Stimulated activated CD4-positive, alpha-beta T cell treated with anti-CD3 and anti-CD28 coated beads, Interleukin-15, amount 100 ng/mL, for 24 hours (primary cell): ENCODE measurements around the gene JAML.
A peak's percentile ranks its signal among the peaks of the same experiment; 100 is the strongest.
"Not testable (repeated sequence)": the region's sequence is repeated elsewhere in the genome, so short reads cannot be mapped to it uniquely, and the experiment has no call there.

Source experiments
- DNase-seq: peaks from one replicate; pipeline ENCODE4 v3.0.0-alpha.2; 2020

Gene JAML

DNA sequence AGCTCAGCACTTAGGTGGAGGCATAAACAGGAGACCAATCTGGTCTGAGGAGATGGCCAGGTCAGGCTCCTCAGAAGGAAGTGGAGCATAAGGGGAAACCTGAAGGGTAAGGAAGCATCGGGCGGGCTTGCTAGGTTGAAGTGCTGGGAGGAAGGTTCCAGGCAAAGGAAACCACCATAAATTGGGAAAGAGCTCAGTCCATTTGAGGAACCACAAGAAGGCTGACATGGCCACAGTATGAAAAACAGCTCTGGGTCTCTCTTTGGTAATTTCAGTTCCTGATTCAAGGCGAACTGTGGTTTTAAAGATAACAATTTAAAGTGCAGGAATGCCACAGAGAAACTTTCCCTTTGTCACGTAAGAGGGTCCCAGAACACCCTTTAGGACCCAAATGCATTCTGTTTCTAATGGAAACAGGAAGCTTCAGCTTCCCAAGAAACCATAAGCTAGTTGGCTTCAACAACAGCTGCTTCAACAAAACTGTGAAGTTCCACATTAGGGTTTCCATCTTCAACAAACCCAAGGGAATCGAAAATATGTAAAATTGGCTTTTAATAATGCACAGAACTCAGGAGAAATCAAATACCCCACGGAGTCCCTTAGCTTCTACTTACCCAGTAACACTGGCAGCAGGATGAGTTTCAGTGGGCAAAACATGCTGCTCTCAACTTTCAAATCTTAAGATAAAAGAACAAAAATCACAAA lies 10.4 kb downstream of the JAML start:
- DNase-seq, result no peak

GRCh38 chr11:118213781-118214180 lies 11.0 kb downstream of the JAML start:
- no peak for DNase-seq

DNA sequence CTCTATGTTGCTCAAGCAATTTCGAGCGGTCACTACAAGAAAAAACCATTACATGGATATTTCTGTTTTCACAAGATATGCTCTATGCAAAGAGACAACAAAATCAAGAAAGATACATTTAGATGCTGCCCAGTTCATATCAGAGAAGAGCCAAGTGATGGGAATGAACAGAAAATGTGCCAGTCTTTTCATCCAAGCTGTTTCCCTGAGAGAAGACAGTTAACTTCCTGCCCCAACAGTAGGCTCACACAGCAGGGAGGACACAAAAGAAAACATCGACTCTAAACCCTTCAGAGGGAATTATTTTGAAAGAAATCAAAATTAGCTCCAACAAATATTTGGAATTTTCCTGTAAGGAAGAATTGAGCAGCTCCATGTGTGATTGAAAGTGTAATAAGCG lies 11.6 kb downstream of the JAML start:
- DNase-seq, result no peak

DNA sequence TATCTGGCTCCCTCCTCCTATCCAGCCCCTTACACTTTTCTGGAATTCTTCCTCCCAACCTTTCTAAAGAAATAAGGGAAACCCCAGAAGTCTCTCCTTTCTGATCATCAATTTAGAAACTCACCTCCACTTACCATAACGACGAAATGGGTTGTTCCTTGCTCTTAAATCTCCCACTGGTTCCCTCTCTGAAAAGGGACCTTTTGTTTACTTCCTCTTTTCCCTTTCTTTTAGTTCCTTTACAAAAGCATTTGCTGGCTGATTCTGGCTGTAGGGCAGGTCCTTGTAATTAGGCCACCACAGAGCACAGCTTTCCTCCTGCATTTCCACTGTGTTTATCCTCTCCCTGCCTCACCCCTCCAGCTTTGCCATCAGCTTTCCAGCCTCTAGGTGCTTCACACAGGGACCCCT lies 12.0 kb downstream of the JAML start:
- DNase-seq, result no peak

GRCh38 chr11:118212131-118212725 lies 12.6 kb downstream of the JAML start:
- no peak for DNase-seq

DNA sequence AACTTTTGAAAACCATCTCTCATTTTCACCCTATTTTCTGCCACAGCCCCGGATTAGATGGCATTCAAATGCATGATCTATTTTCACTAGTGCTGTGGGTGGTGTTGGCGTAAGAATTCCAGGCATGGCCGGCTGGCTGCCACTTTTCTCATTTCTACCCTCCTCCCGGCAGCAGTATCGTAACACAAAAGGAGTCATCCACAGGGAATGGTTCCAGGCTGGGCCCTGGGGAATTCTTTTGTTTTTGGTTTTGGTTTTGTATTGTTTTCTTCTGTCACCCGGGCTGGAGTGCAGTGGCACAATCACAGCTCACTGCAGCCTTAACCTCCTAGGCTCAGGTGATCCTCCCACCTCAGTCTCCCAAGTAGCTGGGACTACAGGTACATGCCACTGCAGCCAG lies 13.8 kb downstream of the JAML start:
- no peak for DNase-seq

DNA sequence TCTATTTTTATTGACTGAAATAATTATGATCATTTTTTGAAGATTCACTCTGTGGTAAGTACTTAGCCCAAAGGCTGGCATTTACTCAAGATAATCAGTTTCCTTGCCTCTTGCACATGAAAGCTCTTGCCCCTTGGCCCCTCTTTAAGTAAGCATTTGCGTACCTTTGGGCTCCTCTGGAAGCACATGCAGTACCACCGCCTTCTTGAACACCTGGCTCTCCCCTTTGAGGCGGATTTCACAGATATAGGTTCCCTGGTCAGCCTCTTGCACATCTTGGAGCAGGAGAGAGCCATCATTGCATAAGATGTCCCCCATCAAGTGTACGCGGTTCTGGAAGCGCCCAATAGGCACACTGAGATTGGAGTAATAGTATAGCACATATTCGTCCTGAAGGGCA lies 14.5 kb downstream of the JAML start:
- DNase-seq, result no peak

- no peak for DNase-seq
Observed at GRCh38 chr11:118209033-118209432, 15.8 kb downstream of the JAML start.

GRCh38 chr11:118207079-118207478 lies 17.7 kb downstream of the JAML start:
- DNase-seq, result no peak

GRCh38 chr11:118206391-118207031 lies 18.3 kb downstream of the JAML start:
- DNase-seq, result no peak

DNA sequence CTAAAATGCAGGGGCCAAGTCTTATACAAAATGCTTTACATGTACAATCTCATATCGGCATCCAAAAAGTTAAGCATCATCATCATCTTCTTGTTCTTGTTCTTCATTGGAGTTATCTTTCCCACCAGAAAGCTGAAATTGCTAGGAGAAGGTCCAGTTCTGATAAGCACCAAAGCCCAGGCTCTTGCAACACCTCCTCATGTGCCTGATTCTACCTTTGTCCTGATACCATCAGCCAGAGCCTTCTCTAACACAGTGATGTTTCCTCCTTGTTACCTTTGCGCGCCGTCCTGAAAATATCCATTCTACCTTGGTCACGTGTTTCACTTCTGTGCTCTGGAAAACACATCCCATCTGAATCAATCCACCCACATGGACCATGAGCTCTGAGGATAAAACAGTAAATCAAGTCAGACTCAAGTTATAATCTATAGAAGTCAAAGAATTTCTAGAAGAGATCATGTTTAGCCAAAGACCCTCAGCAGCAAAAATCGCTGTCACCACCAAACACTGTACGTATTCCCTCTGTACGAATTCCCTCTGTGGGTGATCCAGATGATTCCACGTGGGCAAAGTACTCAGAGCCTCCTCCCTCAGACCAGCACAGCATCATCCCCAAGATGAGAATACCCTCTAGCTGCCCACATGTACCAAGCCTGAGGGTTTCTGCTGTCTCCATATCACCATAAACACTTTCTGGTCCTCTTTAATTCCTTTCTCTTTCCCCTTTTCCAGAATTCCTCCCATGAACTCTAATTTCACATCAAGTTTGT lies 19.0 kb downstream of the JAML start:
- no peak for DNase-seq

DNA sequence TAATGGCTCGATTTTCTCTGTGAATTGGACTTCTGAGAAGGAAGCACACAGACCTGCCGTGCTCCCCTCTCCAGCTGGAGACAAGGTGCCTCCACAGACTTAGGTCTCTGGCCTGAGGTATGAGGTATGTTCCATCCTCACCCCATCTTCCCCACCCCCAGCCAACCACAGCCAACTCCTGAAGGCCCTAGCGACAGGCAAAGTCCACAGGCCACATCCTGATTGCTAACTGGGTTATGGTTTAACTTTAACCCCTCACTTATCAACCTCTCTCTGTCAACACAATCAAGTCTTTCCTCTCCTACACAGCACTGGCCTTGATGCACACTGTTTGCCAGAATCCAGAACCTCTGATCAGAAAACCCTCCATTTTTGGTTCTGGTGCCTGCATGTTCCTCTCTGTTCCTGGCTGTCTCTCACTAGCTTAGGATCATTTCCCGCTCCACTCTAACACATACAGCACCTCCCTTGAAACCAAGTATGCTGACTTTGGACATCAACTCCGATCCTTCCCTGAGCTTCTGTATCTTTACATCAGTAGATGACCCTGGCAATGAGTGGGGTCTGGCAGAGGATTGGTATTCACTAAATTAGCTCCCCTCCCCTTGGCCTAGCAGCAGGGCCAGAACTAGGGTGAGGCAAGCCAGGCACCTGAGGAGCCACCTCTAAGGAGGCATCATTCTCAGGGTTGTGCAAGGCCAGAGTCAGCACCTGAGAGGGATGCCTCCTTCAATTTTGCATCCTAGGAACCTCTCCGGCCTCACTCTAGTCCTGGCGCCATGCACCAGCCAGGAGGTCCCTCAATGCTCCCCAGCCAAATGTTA lies 22.0 kb downstream of the JAML start:
- DNase-seq, result peak; percentile 73

DNA sequence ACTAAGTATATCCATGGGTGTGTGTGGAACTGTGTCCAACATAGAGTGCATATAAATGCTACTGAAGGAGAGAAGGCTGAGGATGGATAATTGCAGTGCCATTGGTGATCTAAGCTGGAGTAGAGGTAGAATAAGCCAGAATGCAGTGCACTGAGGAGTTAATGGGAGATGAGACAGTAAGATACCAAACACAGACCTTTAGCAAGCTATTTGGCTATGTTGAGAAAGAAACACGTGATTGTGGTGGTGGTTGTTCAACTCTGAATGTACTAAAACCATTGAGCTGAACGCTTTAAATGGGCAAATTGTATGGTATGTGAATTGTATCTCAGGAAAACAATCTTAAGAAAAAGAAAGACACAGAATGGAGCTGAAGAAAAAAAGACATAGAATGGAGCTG lies 22.8 kb downstream of the JAML start:
- no peak for DNase-seq

GRCh38 chr11:118200901-118201680 lies 23.7 kb downstream of the JAML start:
- DNase-seq, result peak; percentile 67

GRCh38 chr11:118200497-118200896 lies 24.3 kb downstream of the JAML start:
- DNase-seq, result no peak

DNA sequence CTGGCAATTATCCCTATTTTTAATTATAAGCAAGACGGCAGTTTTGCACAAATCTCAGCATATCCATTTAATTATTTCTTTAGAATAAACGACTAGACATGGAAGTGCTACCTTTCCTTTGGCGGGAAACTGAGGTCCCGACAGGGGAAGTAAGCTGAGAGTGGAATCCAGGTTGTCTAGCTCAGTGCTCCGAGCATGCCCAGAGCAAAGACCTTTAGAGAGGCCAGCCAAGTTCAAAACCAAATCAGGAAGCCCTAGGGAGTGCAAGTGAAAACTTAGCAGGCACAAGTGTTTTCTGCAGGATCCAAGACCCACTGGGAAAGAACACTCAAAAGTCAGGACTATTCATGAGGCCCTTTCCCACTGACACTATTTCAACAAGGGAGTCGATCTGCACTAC lies 25.7 kb downstream of the JAML start:
- DNase-seq, result no peak

DNA sequence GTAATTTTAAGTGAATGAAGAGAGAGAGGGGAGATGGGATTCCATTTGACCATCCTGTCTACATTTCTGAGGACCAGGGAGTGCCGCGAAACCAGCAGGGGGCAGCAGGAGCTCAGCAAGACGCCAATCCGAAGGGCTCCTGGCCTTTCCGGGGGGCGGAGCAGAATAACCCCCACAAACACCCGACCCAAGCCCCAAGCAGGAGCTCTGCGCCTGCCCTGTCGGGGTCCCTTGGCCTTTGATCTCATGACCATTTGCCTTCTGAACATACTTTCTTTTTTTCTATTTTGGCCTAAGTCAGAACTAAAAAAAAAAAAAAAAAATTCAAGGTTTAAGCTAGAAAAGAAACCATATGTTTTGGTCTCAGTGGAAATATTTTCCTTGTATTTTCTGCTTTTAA lies 26.4 kb downstream of the JAML start:
- DNase-seq, result peak; percentile 93

- no peak for DNase-seq
Observed at GRCh38 chr11:118194835-118195627, 29.8 kb downstream of the JAML start.

- DNase-seq, result no peak
Observed at GRCh38 chr11:118193910-118194566, 30.8 kb downstream of the JAML start.

GRCh38 chr11:118192817-118193216 lies 32.0 kb downstream of the JAML start:
- DNase-seq, result not testable (repeated sequence)
